ENCODE measurements around the gene BCAP29.

Gene BCAP29

GRCh38 chr7:107582875-107583274, 2.8 kb downstream of the BCAP29 start:
- no peak for DNase-seq

DNA sequence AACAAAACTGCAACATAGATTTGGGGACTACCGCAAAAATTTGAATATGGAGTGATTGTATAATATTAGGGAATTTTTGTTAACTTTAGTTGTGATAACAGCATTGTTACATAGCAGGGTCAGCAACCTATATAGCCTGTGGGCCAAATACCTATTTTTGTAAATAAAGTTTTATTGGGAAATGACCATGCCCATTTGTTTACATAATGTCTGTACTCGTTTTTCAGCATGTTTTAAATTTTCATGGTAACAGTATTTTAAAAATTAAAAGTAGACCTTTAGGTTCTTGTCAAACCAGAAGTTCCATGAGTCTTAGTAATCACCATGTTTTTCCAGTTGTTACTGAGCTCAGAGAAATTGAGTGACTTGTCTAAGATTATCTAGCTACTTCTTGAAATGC, 4.7 kb downstream of the BCAP29 start:
- no peak for DNase-seq

DNA sequence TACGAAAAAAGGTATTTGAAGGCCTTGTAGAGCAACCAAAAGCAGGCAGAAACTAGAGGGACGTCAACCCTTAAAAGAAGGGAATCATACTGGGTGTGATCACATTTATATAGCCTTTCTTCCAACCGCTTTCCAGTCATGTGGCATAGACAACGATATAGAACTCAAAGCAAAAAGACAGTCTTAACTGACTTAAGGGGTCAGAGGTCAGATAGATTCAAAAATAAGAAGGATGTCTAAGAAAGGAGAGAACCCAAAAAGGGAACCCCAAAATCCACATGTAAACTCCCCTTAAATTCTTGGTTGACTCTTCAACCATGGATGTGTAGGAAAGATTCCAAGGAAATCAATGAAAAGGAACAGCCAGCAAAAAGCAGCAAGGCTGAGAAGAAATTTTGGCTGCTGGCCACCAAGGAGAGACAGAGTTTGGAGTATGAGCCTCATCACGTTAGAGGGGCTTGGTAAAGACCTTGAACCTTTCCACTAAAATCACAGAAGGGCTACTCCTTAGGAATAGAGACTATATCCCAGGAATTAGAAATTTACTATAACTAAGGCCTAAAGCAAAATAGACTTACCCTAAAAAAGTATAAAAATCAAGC, 8.6 kb downstream of the BCAP29 start:
- no peak for DNase-seq

GRCh38 chr7:107591421-107591820, 11.4 kb downstream of the BCAP29 start:
- no peak for DNase-seq

- no peak for DNase-seq
Measured at GRCh38 chr7:107592361-107593024, 12.4 kb downstream of the BCAP29 start.

DNA sequence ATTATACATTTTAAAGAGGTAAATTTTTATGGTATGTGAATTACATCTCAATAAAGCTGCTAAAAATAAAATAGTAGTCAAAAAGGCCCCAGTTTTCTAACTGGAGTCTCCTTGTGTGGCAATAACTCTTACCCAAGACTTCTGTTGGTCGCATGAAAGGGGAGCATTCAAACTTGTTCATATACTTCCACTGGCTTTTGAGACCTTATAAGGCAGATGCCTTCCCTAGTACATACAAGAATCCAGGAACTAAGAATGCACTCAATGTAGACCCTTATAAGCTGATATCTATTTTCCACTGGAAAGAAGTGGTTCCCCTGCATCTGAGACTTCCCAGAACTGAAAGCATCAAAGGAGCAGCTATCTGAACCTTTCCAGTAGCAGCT, 13.0 kb downstream of the BCAP29 start:
- DNase-seq = no peak

DNA sequence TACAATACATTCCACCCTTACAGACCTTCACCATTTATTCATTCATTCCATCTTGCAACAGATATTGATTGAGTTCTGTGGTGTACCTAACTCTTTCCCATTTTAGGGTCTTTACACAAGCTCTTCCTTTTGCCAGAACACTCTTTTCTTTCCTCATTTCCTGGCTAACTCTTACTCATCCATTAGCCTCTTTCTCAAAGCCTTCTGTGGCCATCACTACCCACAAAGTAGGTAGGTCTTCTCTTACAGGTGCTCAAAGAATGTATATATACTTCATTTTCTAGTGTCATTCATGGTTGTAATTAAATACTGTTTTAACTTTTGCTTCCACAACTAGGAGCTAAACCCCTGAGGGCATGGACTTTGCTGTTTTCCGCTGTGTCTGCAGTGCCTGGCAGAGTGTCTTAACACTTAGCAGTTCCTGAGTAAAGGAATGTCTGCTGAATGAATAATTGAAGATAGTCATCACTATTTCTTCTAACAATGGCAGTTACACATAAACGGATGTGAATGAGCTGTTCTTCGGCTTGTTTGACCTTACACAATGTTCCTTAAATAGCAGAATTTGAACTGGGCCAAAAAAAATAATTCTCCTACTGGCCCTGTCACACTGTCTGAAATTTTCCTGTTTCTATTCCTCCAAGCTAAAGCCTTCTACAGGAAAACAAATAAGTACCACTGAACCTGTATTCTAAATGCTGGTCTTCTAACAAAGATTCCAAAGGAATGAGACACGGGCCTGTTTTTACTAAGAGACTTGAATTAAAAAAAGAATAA, 15.1 kb downstream of the BCAP29 start:
- DNase-seq = no peak

DNA sequence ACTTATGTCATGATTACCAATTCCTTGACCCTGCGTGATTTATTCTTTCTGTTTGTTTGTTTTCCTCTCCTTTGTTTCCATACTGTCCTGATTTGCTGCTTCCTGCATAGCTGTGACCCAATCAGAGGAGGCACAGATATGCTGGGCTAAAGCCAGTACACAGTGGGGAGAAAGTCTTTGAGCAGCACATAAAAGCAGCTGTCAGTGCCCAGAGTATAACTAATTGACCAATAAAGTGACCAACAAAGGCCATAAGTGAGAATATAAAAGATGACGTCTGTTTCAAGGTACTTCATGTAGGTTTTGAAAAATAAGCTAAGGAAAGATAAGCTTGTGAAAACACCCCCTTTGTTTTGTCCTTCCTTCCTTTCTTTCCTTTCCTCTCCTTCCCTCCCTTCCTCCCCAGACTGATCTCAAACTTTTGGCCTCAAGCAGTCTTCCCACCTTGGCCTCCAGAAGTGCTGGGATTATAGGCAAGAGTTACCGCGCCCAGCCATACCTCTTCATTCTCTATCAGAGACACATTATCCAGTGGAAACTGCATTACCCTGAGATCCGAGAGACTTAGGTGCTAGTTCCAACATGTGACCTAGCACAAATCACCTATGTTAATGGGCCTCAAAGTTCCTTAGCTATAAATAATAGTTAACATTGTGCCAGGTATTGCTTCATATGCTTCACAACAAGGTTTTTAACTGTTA, 17.0 kb downstream of the BCAP29 start:
- DNase-seq = no peak

DNA sequence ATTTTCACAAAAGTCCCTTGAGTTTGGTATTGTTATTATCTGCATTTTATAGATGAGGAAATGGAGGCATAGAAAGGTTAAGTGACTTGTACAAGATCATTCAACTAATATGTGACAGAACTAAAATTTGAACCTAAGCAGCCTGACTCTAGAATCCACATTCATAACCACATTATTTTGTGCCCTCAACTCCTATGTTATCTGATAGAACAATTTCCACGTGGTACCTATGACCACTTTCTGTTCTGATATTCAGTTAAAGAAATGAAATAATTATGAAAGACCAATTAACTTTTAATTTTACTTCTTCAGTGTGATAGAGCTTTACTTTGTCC, 17.5 kb downstream of the BCAP29 start:
- no peak for DNase-seq

DNA sequence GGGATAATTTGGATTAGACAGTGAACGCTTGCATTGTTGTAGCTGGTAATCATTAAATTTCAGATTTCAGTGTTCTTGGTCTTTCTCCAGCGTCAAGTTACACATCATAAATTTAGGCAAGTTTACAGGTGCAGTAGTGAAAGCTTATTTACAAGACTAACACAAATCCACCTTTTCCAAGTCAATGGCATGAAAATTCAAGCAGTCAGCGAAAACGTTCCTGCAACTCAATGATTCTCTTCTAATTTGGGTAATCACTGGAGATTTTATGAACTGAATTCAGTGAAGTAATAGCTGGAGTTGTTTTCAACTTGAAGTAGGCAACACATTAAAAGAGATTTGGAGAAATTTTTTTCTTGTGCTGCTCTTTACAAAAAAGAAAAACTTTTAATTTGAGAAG, 17.9 kb downstream of the BCAP29 start:
- DNase-seq = no peak

GRCh38 chr7:107599262-107599661, 19.2 kb downstream of the BCAP29 start:
- DNase-seq = no peak

- no peak for DNase-seq
Measured at GRCh38 chr7:107600816-107601215, 20.8 kb downstream of the BCAP29 start.

GRCh38 chr7:107605218-107605815, 25.3 kb downstream of the BCAP29 start:
- DNase-seq = no peak

DNA sequence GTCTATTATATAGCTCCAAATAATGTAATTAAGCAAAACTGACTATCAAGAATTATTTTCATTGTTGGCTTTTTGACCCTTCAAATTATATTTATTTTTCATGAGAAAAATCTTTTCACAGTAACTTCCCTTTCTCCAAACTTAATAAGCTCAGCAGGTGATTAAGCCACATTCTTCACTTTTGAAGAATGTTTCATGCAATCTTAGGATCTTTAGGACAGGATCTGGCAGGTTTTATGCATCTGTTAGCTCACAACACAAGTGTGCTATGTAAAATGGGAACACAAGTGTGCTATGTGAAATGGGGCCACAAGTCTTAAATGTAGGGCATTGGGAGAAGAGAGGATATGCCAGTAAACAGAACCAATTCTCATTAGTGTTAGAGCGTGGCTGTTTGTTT, 26.3 kb downstream of the BCAP29 start:
- no peak for DNase-seq

DNA sequence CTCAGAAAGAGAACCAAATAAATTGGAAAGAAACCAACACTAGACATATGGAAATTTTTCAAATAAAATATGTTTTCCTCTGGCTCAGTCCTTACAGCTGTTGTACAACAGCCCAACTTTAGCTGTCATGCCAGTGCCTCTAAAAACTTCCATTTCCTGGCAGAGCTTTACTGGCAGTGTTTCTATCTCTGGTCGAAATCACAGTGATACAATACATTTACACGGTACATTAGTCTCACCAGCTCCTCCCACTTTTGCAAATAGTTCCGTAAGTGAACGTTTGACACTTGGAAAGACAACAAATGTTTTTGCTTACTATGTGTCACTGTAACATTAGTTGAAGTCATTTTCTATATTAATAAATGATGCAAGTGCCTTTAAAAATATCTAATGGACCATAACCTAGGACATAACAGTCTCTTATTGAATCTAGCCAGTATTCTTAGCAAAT, 29.8 kb downstream of the BCAP29 start:
- DNase-seq = no peak

DNA sequence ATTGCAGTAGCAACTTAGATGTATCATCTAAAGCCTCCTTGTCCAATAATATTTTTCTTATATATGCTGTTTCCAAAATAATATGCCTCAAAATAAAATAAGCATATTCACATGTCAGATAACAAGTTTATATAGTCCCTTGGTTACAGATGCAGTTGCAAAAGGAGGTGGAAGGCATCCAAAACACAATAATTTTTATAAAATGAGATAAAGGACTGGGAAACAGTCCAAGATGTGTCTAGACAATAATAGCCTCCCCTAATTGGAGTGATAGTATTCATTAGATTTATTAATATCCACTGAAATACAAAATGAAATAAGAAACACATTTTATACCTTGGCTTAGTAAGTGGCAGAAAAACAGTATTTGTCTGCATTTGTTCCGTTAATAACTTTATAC, 30.3 kb downstream of the BCAP29 start:
- DNase-seq = no peak

GRCh38 chr7:107613439-107613838, 33.4 kb downstream of the BCAP29 start:
- DNase-seq = no peak

DNA sequence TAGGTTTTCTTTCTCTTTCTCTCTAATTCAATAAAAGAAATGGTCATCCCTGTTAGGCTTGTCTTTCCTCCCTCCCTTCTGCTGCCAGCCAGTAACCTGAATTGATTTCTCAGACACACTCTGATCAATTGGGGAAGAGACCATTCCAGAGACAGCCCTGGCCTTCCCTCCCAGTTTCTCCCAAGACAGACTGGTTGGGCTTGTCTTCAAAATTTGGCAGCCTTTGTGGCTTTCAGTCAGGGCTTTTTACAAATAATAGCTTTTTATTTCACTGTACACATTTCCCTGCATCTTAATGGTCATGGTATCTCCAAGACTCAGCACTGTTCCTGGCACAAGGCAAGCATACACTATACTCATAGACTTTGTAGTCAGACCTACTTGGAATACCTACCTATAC, 33.9 kb downstream of the BCAP29 start:
- no peak for DNase-seq

- DNase-seq = no peak
Measured at GRCh38 chr7:107614425-107614824, 34.4 kb downstream of the BCAP29 start.

GRCh38 chr7:107615910-107616680, 36.0 kb downstream of the BCAP29 start:
- DNase-seq = no peak

- no peak for DNase-seq
Measured at GRCh38 chr7:107622429-107622828, 42.4 kb downstream of the BCAP29 start.

- no peak for DNase-seq
Measured at GRCh38 chr7:107622894-107623293, 42.8 kb downstream of the BCAP29 start.

- DNase-seq = no peak
Measured at GRCh38 chr7:107627002-107627401, 47.0 kb downstream of the BCAP29 start.

Measured in COR-L47 (cell line).